Gastroesophageal sphincter (tissue), 4 donors: Measurements from ENCODE around the gene TM9SF4. TPM values are rescaled to one million over a fixed set of nuclear protein-coding genes. Genes with fewer than 3 reads are reported as not detected.

Experiments used
- ATAC-seq: fragments of 150-250 bp; one replicate; pipeline ENCODE4 v1.9.1; 2016; ENCODE audit warnings: mild to moderate bottlenecking, moderate library complexity
- H3K27ac ChIP-seq, 4 donors: fragments of 200-600 bp; sonication (generic) in 3 of 4; 1 replicate in 3 of 4; 2 replicates in 1 of 4; pipeline ENCODE4 v1.5.1; 2016 to 2019
- H3K27me3 ChIP-seq: fragments of 200-600 bp; sonication (generic); one replicate; pipeline ENCODE4 v1.5.1; 2019
- H3K36me3 ChIP-seq, 2 donors: fragments of 200-600 bp; sonication (generic); one replicate each; pipeline ENCODE4 v1.5.1; 2019; ENCODE audit warnings: control low read depth in 1 of 2
- H3K4me1 ChIP-seq, 3 donors: fragments of 200-600 bp; sonication (generic); 1 replicate in 2 of 3; 2 replicates in 1 of 3; pipeline ENCODE4 v1.5.1; 2016 to 2019; ENCODE audit warnings: control low read depth in 2 of 3
- H3K4me3 ChIP-seq, 2 donors: fragments of 200-600 bp; sonication (generic); one replicate each; pipeline ENCODE4 v1.5.1; 2019; ENCODE audit warnings: mild to moderate bottlenecking in 1 of 2, moderate library complexity in 1 of 2
- H3K9me3 ChIP-seq, 3 donors: fragments of 200-600 bp; sonication (generic); one replicate each; pipeline ENCODE4 v1.5.1; 2017 to 2019; ENCODE audit warnings: control low read depth in 2 of 3
- CTCF ChIP-seq, 4 experiments: fragments of 200-600 bp in 2 of 4; fragments of 450-650 bp in 2 of 4; sonication (generic) in 1 of 4; IDR thresholded peaks; one replicate each; pipeline ENCODE4 v1.5.1; 2017 to 2019; ENCODE audit warnings: antibody characterized with exemption in 4 of 4, mild to moderate bottlenecking in 2 of 4, moderate library complexity in 2 of 4
- EP300 ChIP-seq: sonication (generic); formaldehyde crosslinking; IDR thresholded peaks from one replicate; pipeline ENCODE4 v1.6.1; 2017; ENCODE audit warnings: antibody characterized with exemption, mild to moderate bottlenecking
- POLR2A ChIP-seq, 2 donors: fragments of 450-650 bp; IDR thresholded peaks; one replicate each; pipeline ENCODE4 v1.6.1; 2017; ENCODE audit warnings: antibody characterized with exemption in 2 of 2, mild to moderate bottlenecking in 2 of 2, moderate library complexity in 1 of 2
- POLR2AphosphoS5 ChIP-seq: sonication (generic); formaldehyde crosslinking; IDR thresholded peaks from one replicate; pipeline ENCODE4 v1.6.1; 2017; ENCODE audit warnings: antibody characterized with exemption
- WGBS, 2 donors: methylation state at CpG; one replicate each; pipeline ENCODE4 v1.1.5; 2018; ENCODE audit warnings: low coverage in 1 of 2; 5-methylcytosine and 5-hydroxymethylcytosine counted together
- total RNA-seq, 4 donors: library from RNA; depleted of rRNA; stranded (reverse); fragments of >200 nt; gene quantifications; one replicate each; pipeline ENCODE4 v1.1.0, GENCODE V29; 2016

TM9SF4 gene
- total RNA-seq, 4 donors from 2014 or later = 20.7 to 32.6 (median 22.9) TPM

GRCh38 chr20:32149566-32150170 is 40.2 kb downstream of the TM9SF4 start:
- no peak for ATAC-seq
- TF ChIP-seq POLR2AphosphoS5 = no peak
- TF ChIP-seq CTCF (IDR thresholded peaks at IDR 0.05) = no peak
- no peak for TF ChIP-seq POLR2A (IDR thresholded peaks at IDR 0.05)
- no peak for TF ChIP-seq EP300
- H3K36me3 ChIP-seq = peaks cover 0 to 100% of the 10 kb centered on the region in 2 donors
- peaks cover 0 to 4% (median under 1%) of the 10 kb centered on the region in 3 donors for H3K4me1 ChIP-seq
- WGBS, 2 donors = no CpG with 5 or more reads among the region's 8 CpGs
- H3K9me3 ChIP-seq = no peaks in the 10 kb centered on the region
- H3K4me3 ChIP-seq = no peak overlapping the region
- no peak overlapping the region for H3K27ac ChIP-seq
- no peaks in the 10 kb centered on the region for H3K27me3 ChIP-seq

GRCh38 chr20:32150291-32150848 is 40.9 kb downstream of the TM9SF4 start:
- WGBS, 2 donors = 80% methylated on average over 2 of the region's 10 CpGs; no CpG with 5 or more reads in 1 of the 2 donors
- Histone ChIP-seq H3K9me3 (no peaks in the 10 kb centered on the region), H3K36me3 (peaks cover 0 to 99% of the 10 kb centered on the region in 2 donors), H3K27ac (no peak overlapping the region), H3K27me3 (no peaks in the 10 kb centered on the region), H3K4me1 (peaks cover 0 to 11% (median 4%) of the 10 kb centered on the region in 3 donors), H3K4me3 (no peak overlapping the region)
- TF ChIP-seq POLR2A (IDR thresholded peaks at IDR 0.05) = no peak
- TF ChIP-seq EP300 = no peak
- no peak for TF ChIP-seq POLR2AphosphoS5
- no peak for TF ChIP-seq CTCF (IDR thresholded peaks at IDR 0.05)
- no peak for ATAC-seq

GRCh38 chr20:32152421-32153155 is 43.1 kb downstream of the TM9SF4 start:
- TF ChIP-seq POLR2A (IDR thresholded peaks at IDR 0.05) = no peak
- TF ChIP-seq POLR2AphosphoS5 = no peak
- no peak for TF ChIP-seq EP300
- no peak for TF ChIP-seq CTCF (IDR thresholded peaks at IDR 0.05)
- Histone ChIP-seq H3K27ac (no peak overlapping the region), H3K4me1 (peaks cover 0 to 16% (median 4%) of the 10 kb centered on the region in 3 donors), H3K27me3 (no peaks in the 10 kb centered on the region), H3K4me3 (no peak overlapping the region), H3K9me3 (no peaks in the 10 kb centered on the region), H3K36me3 (peaks cover 0 to 88% of the 10 kb centered on the region in 2 donors)
- ATAC-seq = no peak
- WGBS, 2 donors = 76 to 80% methylated on average over 4 of the region's 6 CpGs

GRCh38 chr20:32153156-32153665 is 43.7 kb downstream of the TM9SF4 start:
- H3K4me1 ChIP-seq = peaks cover 0 to 16% (median 4%) of the 10 kb centered on the region in 3 donors
- no peak overlapping the region for H3K4me3 ChIP-seq
- no peak for ATAC-seq
- H3K9me3 ChIP-seq = no peaks in the 10 kb centered on the region
- 80% methylated on average over 1 of the region's 4 CpGs; no CpG with 5 or more reads in 1 of the 2 donors for WGBS, 2 donors
- no peak for TF ChIP-seq CTCF (IDR thresholded peaks at IDR 0.05)
- H3K27me3 ChIP-seq = no peaks in the 10 kb centered on the region
- no peak overlapping the region for H3K27ac ChIP-seq
- peaks cover 0 to 88% of the 10 kb centered on the region in 2 donors for H3K36me3 ChIP-seq
